Prostate gland (tissue), 2 donors: ENCODE data around the gene SPATA31D1. TPM values are rescaled to one million over a fixed set of nuclear protein-coding genes. Genes with fewer than 3 reads are reported as not detected.
A peak's percentile ranks its signal among the peaks of the same experiment; 100 is the strongest.

Experiments used
- DNase-seq: peaks from one replicate; pipeline ENCODE4 v3.0.0-alpha.2; 2019; ENCODE audit warnings: low spot score
- H3K27ac ChIP-seq, 2 donors: fragments of 200-600 bp; sonication (generic); 2 replicates each; pipeline ENCODE4 v1.5.1; 2017 to 2019
- H3K27me3 ChIP-seq: fragments of 200-600 bp; sonication (generic); replicated peaks from 2 replicates; pipeline ENCODE4 v1.5.1; 2019; ENCODE audit not compliant: insufficient read depth
- H3K36me3 ChIP-seq, 2 donors: fragments of 200-600 bp; sonication (generic); 1 replicate in 1 of 2; 2 replicates in 1 of 2; pipeline versions ENCODE4 v1.5.1 to v1.8.1; 2017 to 2019
- H3K4me1 ChIP-seq: fragments of 200-600 bp; sonication (generic); replicated peaks from 2 replicates; pipeline ENCODE4 v1.5.1; 2019
- H3K4me3 ChIP-seq, 2 donors: fragments of 200-600 bp; sonication (generic); 2 replicates each; pipeline ENCODE4 v1.5.1; 2017 to 2019
- H3K9me3 ChIP-seq: fragments of 200-600 bp; sonication (generic); 2 replicates; pipeline ENCODE4 v1.5.1; 2017
- POLR2A ChIP-seq: fragments of 450-650 bp; IDR thresholded peaks from one replicate; pipeline ENCODE4 v1.6.1; 2016; ENCODE audit warnings: antibody characterized with exemption, mild to moderate bottlenecking
- POLR2AphosphoS5 ChIP-seq: sonication (generic); formaldehyde crosslinking; IDR thresholded peaks from one replicate; pipeline ENCODE4 v1.6.1; 2017; ENCODE audit warnings: antibody characterized with exemption
- WGBS: methylation state at CpG from one replicate; pipeline ENCODE4 v1.1.5; 2018; 5-methylcytosine and 5-hydroxymethylcytosine counted together
- intact Hi-C: fragments of 100-400 bp; cut with DNase I; formaldehyde crosslinking; loops from one replicate; pipeline ENCODE4 v1.14.2; 2022
- total RNA-seq, 2 donors: library from RNA; depleted of rRNA; stranded (reverse); fragments of >200 nt; gene quantifications; one replicate each; pipeline ENCODE4 v1.1.0, GENCODE V29; 2016
- TF ChIP-seq, protein P1 (sequence below), 4 experiments: fragments of 200-600 bp in 2 of 4; fragments of 450-650 bp in 2 of 4; sonication (generic) in 2 of 4; IDR thresholded peaks; 1 replicate in 3 of 4; 2 replicates in 1 of 4; pipeline ENCODE4 v1.5.1; 2016 to 2019; ENCODE audit warnings: antibody characterized with exemption in 4 of 4, mild to moderate bottlenecking in 2 of 4, moderate library complexity in 2 of 4

SPATA31D1 gene
- total RNA-seq, 2 donors from 2014 or later: 2.0 TPM; not detected in 1

GRCh38 chr9:82031538-82032280 lies 43.1 kb downstream of the SPATA31D1 start:
- H3K4me3 ChIP-seq: no peak overlapping the region
- intact Hi-C loops: no loop called here
- no peaks in the 10 kb centered on the region for H3K9me3 ChIP-seq
- 47% methylated on average over 5 of the region's 5 CpGs for WGBS
- no peaks in the 10 kb centered on the region for H3K4me1 ChIP-seq
- H3K27me3 ChIP-seq: no peaks in the 10 kb centered on the region
- TF ChIP-seq, protein P1, sequence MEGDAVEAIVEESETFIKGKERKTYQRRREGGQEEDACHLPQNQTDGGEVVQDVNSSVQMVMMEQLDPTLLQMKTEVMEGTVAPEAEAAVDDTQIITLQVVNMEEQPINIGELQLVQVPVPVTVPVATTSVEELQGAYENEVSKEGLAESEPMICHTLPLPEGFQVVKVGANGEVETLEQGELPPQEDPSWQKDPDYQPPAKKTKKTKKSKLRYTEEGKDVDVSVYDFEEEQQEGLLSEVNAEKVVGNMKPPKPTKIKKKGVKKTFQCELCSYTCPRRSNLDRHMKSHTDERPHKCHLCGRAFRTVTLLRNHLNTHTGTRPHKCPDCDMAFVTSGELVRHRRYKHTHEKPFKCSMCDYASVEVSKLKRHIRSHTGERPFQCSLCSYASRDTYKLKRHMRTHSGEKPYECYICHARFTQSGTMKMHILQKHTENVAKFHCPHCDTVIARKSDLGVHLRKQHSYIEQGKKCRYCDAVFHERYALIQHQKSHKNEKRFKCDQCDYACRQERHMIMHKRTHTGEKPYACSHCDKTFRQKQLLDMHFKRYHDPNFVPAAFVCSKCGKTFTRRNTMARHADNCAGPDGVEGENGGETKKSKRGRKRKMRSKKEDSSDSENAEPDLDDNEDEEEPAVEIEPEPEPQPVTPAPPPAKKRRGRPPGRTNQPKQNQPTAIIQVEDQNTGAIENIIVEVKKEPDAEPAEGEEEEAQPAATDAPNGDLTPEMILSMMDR (IDR thresholded peaks at IDR 0.05): no peak
- no peak for TF ChIP-seq POLR2AphosphoS5
- no peak for TF ChIP-seq POLR2A
- H3K36me3 ChIP-seq: no peaks in the 10 kb centered on the region
- H3K27ac ChIP-seq: no peak overlapping the region
- peak; percentile 38 for DNase-seq

DNA sequence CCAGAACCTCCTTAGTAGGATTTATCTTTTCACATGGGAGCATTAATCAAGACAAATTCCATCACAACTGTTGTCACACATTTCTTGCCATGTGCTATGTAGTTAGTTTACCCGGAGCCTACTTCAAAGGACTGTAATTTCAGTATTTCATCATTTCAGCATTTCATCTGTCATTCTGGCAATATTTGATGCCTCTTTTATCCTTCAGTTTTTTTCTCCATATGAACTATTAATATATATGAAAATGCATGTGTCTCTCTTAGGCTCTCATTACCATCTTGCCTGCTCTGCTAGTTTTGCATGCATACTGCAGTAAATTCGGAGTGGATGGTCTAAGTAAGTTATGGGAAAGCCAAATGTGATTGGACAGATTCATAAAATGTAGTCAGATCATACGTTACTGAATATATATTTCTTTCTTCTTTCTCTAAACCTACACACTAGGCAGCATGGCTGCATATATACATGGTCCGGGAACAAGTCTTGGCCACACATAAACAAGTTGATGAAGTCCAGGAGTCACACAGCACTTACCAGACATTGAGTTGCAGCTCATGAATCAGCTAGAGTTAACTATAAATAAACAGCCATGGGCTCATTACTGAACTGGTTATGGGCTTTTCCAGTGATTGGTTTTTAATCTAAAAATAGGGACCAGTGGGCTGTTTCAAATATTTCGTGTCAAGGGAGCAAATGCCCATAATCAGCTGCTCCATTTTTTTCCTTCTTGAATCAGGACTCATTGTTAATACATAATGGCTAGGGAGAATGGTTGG lies 46.6 kb downstream of the SPATA31D1 start:
- Histone ChIP-seq H3K9me3 (no peaks in the 10 kb centered on the region), H3K27me3 (no peaks in the 10 kb centered on the region), H3K4me1 (no peaks in the 10 kb centered on the region), H3K4me3 (no peak overlapping the region), H3K36me3 (no peaks in the 10 kb centered on the region), H3K27ac (no peak overlapping the region)
- 88% methylated on average over 5 of the region's 5 CpGs for WGBS
- DNase-seq: no peak
- TF ChIP-seq, protein P1 (IDR thresholded peaks at IDR 0.05): no peak
- TF ChIP-seq POLR2A: no peak
- TF ChIP-seq POLR2AphosphoS5: no peak
- intact Hi-C loops: no loop called here

GRCh38 chr9:82036086-82036485 lies 47.5 kb downstream of the SPATA31D1 start:
- TF ChIP-seq POLR2AphosphoS5 (no peak), POLR2A (no peak)
- TF ChIP-seq, protein P1 (IDR thresholded peaks at IDR 0.05): no peak
- Histone ChIP-seq H3K4me3 (no peak overlapping the region), H3K36me3 (no peaks in the 10 kb centered on the region), H3K27me3 (no peaks in the 10 kb centered on the region), H3K4me1 (no peaks in the 10 kb centered on the region), H3K9me3 (no peaks in the 10 kb centered on the region), H3K27ac (no peak overlapping the region)
- no peak for DNase-seq
- intact Hi-C loops: no loop called here
- 97% methylated on average over 4 of the region's 4 CpGs for WGBS

DNA sequence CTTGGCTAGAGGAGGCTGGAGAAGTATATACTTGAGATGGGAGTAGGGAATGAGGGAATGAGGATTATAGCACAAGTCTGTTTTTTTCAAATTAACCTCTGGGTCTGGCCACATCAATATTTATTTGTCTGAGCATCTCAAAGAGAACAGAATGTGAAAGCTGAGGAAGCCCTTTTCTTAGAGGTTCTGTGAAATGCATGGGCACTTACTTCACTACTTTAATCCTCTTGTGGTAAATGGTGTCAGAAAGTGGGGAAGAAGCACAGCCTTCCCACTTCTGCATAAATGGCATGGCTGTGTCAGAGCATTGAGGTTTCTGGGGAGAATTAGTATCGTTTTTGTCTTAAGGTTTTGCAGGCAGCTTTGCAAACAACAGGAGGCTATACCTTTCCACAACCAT lies 48.6 kb downstream of the SPATA31D1 start:
- intact Hi-C loops: no loop called here
- no peaks in the 10 kb centered on the region for H3K9me3 ChIP-seq
- no peak overlapping the region for H3K4me3 ChIP-seq
- no peaks in the 10 kb centered on the region for H3K36me3 ChIP-seq
- no peaks in the 10 kb centered on the region for H3K4me1 ChIP-seq
- no peak overlapping the region for H3K27ac ChIP-seq
- 91% methylated on average over 1 of the region's 1 CpG for WGBS
- no peak for TF ChIP-seq POLR2AphosphoS5
- TF ChIP-seq, protein P1 (IDR thresholded peaks at IDR 0.05): no peak
- TF ChIP-seq POLR2A: no peak
- no peak for DNase-seq
- H3K27me3 ChIP-seq: no peaks in the 10 kb centered on the region
